ENCODE measurements around the gene ITPKB.
A peak's percentile ranks its signal among the peaks of the same experiment; 100 is the strongest.

Gene ITPKB

GRCh38 chr1:226665505-226666163 is 73.4 kb downstream of the ITPKB start:
- DNase-seq (ENCODE audit: low read depth in 2 of 2): no peak

GRCh38 chr1:226664413-226665101 is 74.5 kb downstream of the ITPKB start:
- no peak for DNase-seq (ENCODE audit: low read depth in 2 of 2)

- DNase-seq (ENCODE audit: low read depth in 2 of 2): no peak
Observed at GRCh38 chr1:226663327-226663704, 75.8 kb downstream of the ITPKB start.

GRCh38 chr1:226662642-226663326 is 76.3 kb downstream of the ITPKB start:
- peak; percentile 81 to 82 for DNase-seq (ENCODE audit: low read depth in 2 of 2)

GRCh38 chr1:226661965-226662364 is 77.1 kb downstream of the ITPKB start:
- no peak for DNase-seq (ENCODE audit: low read depth in 2 of 2)

GRCh38 chr1:226661271-226661670 is 77.8 kb downstream of the ITPKB start:
- DNase-seq (ENCODE audit: low read depth in 2 of 2): no peak

GRCh38 chr1:226660410-226661182 is 78.5 kb downstream of the ITPKB start:
- no peak for DNase-seq (ENCODE audit: low read depth in 2 of 2)

- DNase-seq (ENCODE audit: low read depth in 2 of 2): no peak
Observed at GRCh38 chr1:226659641-226660040, 79.4 kb downstream of the ITPKB start.

GRCh38 chr1:226659136-226659535 is 79.9 kb downstream of the ITPKB start:
- DNase-seq (ENCODE audit: low read depth in 2 of 2): no peak

- no peak for DNase-seq (ENCODE audit: low read depth in 2 of 2)
Observed at GRCh38 chr1:226658546-226659125, 80.4 kb downstream of the ITPKB start.

GRCh38 chr1:226657895-226658545 is 81.1 kb downstream of the ITPKB start:
- no peak for DNase-seq (ENCODE audit: low read depth in 2 of 2)

GRCh38 chr1:226656601-226657277 is 82.3 kb downstream of the ITPKB start:
- no peak for DNase-seq (ENCODE audit: low read depth in 2 of 2)

GRCh38 chr1:226656201-226656600 is 82.9 kb downstream of the ITPKB start:
- no peak for DNase-seq (ENCODE audit: low read depth in 2 of 2)

- DNase-seq (ENCODE audit: low read depth in 2 of 2): no peak
Observed at GRCh38 chr1:226655251-226656163, 83.6 kb downstream of the ITPKB start.

GRCh38 chr1:226654668-226655055 is 84.4 kb downstream of the ITPKB start:
- DNase-seq (ENCODE audit: low read depth in 2 of 2): no peak

- DNase-seq (ENCODE audit: low read depth in 2 of 2): no peak
Observed at GRCh38 chr1:226654046-226654667, 84.9 kb downstream of the ITPKB start.

- DNase-seq (ENCODE audit: low read depth in 2 of 2): no peak
Observed at GRCh38 chr1:226653311-226653921, 85.7 kb downstream of the ITPKB start.

- DNase-seq (ENCODE audit: low read depth in 2 of 2): no peak
Observed at GRCh38 chr1:226652613-226653012, 86.5 kb downstream of the ITPKB start.

GRCh38 chr1:226651732-226652105 is 87.4 kb downstream of the ITPKB start:
- no peak for DNase-seq (ENCODE audit: low read depth in 2 of 2)
